CD4-positive, alpha-beta T cell treated with Interleukin-6 for 4 hours (primary cell): ENCODE data around the gene UBR3.
"Not testable (repeated sequence)": the region's sequence is repeated elsewhere in the genome, so short reads cannot be mapped to it uniquely, and the experiment has no call there.

Experiments used
- DNase-seq: peaks from one replicate; pipeline ENCODE4 v3.0.0-alpha.2; 2020; ENCODE audit warnings: mixed read lengths

Gene UBR3

GRCh38 chr2:169827272-169828140 is at the start of gene UBR3:
UBR3 (plus strand) TSS chr2:169827454; CDS start chr2:169827508, 54 bp downstream.
- DNase-seq: peak; percentile 93

GRCh38 chr2:169778446-169778845 is 48.8 kb upstream of the UBR3 start:
- no peak for DNase-seq

- DNase-seq: no peak
Observed at GRCh38 chr2:169781249-169782013, 45.8 kb upstream of the UBR3 start.

- no peak for DNase-seq
Observed at GRCh38 chr2:169782513-169782912, 44.7 kb upstream of the UBR3 start.

- no peak for DNase-seq
Observed at GRCh38 chr2:169790581-169790980, 36.7 kb upstream of the UBR3 start.

GRCh38 chr2:169795181-169795580 is 32.1 kb upstream of the UBR3 start:
- no peak for DNase-seq

- DNase-seq: no peak
Observed at GRCh38 chr2:169796441-169796840, 30.8 kb upstream of the UBR3 start.

- no peak for DNase-seq
Observed at GRCh38 chr2:169797601-169798000, 29.7 kb upstream of the UBR3 start.

GRCh38 chr2:169798397-169798717 is 28.9 kb upstream of the UBR3 start:
- no peak for DNase-seq

- DNase-seq: peak; percentile 96
Observed at GRCh38 chr2:169798718-169799592, 28.3 kb upstream of the UBR3 start, which contains the start of gene SSB. SSB (plus strand) TSS chr2:169798871; CDS start chr2:169800961, 2,090 bp downstream.

GRCh38 chr2:169803480-169803879 is 23.8 kb upstream of the UBR3 start:
- DNase-seq: no peak

- DNase-seq: no peak
Observed at GRCh38 chr2:169806586-169806985, 20.7 kb upstream of the UBR3 start.

- no peak for DNase-seq
Observed at GRCh38 chr2:169808221-169808620, 19.0 kb upstream of the UBR3 start.

GRCh38 chr2:169815849-169816248 is 11.4 kb upstream of the UBR3 start:
- no peak for DNase-seq

GRCh38 chr2:169816961-169817360 is 10.3 kb upstream of the UBR3 start:
- DNase-seq: not testable (repeated sequence)

- not testable (repeated sequence) for DNase-seq
Observed at GRCh38 chr2:169817369-169817768, 9.9 kb upstream of the UBR3 start.

GRCh38 chr2:169818241-169818640 is 9.0 kb upstream of the UBR3 start:
- no peak for DNase-seq

GRCh38 chr2:169819106-169819505 is 8.1 kb upstream of the UBR3 start:
- no peak for DNase-seq

GRCh38 chr2:169820101-169820500 is 7.2 kb upstream of the UBR3 start:
- not testable (repeated sequence) for DNase-seq

GRCh38 chr2:169822036-169822435 is 5.2 kb upstream of the UBR3 start:
- DNase-seq: no peak

GRCh38 chr2:169822785-169823392 is 4.4 kb upstream of the UBR3 start:
- no peak for DNase-seq

GRCh38 chr2:169823996-169824372 is 3.3 kb upstream of the UBR3 start:
- no peak for DNase-seq
